Mucosa of gallbladder (tissue), 1 donor: ENCODE data around the gene KIF4A. TPM values are rescaled to one million over a fixed set of nuclear protein-coding genes. Genes with fewer than 3 reads are reported as not detected.
"Not testable (repeated sequence)": the region's sequence is repeated elsewhere in the genome, so short reads cannot be mapped to it uniquely, and the experiment has no call there.

Experiments
- DNase-seq: peaks from one replicate; pipeline ENCODE4 v3.0.0-alpha.2; 2020; ENCODE audit warnings: low spot score
- total RNA-seq: library from RNA; stranded (reverse); gene quantifications from one replicate; pipeline ENCODE4 v1.2.1, GENCODE V29; 2021
- donor health status: DM: no; HTN: no; CAD: no.

KIF4A gene, protein sequence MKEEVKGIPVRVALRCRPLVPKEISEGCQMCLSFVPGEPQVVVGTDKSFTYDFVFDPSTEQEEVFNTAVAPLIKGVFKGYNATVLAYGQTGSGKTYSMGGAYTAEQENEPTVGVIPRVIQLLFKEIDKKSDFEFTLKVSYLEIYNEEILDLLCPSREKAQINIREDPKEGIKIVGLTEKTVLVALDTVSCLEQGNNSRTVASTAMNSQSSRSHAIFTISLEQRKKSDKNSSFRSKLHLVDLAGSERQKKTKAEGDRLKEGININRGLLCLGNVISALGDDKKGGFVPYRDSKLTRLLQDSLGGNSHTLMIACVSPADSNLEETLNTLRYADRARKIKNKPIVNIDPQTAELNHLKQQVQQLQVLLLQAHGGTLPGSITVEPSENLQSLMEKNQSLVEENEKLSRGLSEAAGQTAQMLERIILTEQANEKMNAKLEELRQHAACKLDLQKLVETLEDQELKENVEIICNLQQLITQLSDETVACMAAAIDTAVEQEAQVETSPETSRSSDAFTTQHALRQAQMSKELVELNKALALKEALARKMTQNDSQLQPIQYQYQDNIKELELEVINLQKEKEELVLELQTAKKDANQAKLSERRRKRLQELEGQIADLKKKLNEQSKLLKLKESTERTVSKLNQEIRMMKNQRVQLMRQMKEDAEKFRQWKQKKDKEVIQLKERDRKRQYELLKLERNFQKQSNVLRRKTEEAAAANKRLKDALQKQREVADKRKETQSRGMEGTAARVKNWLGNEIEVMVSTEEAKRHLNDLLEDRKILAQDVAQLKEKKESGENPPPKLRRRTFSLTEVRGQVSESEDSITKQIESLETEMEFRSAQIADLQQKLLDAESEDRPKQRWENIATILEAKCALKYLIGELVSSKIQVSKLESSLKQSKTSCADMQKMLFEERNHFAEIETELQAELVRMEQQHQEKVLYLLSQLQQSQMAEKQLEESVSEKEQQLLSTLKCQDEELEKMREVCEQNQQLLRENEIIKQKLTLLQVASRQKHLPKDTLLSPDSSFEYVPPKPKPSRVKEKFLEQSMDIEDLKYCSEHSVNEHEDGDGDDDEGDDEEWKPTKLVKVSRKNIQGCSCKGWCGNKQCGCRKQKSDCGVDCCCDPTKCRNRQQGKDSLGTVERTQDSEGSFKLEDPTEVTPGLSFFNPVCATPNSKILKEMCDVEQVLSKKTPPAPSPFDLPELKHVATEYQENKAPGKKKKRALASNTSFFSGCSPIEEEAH
- 0.92 TPM for total RNA-seq

DNA sequence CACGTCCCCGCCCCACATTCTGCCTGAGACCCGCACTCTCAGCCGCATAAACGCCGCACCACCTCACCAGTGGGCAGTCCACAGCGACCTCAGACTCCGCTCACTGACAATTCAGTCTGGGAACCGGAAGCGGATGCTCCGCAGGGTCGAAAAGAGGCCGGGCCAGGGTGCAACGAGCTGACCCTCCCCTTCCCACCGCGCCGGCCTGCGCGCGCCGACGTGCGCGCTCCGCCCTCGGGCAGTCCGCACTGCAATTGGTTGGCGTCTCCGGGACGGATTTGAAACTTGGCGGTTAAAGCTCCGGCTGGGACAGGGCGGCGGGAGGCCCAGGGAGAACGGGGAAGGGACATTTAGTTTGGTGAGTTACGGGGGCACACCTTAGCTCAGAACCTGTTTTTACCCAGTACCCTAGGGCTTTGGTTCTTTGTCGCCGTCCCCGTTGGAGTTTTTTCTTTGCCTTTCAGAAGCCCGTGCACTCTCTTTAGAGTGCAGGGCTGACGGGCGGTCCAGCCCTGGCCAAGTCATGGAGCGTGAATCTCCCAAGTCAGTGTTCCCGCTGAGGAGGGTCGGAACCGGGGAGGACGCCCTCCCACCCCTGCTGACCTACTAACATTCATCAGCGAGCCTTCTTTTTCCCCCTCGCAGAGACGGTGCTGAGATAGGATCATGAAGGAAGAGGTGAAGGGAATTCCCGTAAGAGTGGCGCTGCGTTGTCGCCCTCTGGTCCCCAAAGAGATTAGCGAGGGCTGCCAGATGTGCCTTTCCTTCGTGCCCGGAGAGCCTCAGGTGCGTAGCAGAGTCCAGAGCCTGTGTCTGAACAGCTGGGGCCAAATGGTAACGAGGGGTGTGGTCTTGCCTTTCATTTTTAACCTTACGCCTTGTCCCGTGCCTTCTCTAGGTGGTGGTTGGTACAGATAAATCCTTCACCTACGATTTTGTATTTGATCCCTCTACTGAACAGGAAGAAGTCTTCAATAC, at the start of gene KIF4A, which contains the start of gene PDZD11:
TSS of gene KIF4A (plus strand) at position 312 of the 978 bp plus-strand sequence. CDS start at position 667, 355 bp downstream.
TSS of gene PDZD11 (minus strand) at position 135 of the 978 bp plus-strand sequence. CDS start 586 bp downstream, outside the sequence.
- peak; percentile 77 for DNase-seq

DNA sequence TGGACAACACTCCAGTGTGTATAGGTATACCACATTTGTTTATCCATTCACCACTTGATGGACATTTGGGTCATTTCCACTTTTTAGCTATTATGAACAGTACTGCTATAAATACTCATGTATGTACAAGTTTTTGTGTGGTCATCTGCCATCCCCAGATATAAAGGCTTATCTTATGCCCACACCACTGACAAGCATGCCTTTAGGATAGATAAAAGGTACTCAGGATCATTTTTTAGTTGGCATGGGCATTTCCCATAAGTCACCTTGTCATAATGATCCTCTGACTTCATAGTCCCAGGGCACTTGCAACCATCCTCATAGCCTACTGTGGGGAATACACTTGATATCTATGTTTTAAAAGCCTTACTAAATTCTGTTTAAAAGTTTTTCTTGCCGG, 49.2 kb upstream of the KIF4A start:
- DNase-seq = no peak

DNA sequence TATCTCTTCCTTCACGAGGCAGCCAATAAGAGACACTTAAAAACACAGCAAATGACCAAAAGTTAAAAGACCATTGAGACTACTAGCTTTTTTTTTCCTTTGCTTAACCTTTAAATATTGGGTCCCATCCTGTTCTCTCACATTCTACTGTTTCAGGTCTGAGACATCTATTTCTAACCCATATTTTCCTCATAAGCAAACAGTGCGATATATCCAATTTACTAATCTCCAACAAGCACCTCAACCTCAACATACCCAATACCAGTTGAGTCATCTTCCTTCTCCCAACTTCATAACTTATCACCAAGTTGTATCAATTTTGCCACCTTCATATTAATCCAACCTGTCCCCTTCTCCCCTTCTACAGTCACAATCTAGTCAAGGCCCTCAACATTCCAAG, 48.4 kb upstream of the KIF4A start:
- DNase-seq = no peak

DNA sequence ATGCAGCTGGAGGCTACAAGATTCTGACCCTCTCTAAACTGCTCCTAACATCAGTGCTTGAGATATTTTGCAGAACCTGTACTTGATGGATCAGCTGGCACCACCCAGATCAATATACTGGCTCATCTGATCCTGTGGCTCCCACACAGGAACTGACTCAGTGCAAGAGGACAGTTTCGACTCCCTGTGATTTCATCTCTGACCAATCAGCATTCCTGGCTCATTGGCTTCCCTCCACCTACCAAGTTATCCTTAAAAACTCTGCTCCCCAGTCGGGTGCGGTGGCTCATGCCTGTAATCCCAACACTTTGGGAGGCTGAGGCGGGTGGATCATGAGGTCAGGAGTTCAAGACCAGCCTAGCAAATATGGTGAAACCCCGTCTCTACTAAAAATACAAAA, 46.3 kb upstream of the KIF4A start:
- not testable (repeated sequence) for DNase-seq

DNA sequence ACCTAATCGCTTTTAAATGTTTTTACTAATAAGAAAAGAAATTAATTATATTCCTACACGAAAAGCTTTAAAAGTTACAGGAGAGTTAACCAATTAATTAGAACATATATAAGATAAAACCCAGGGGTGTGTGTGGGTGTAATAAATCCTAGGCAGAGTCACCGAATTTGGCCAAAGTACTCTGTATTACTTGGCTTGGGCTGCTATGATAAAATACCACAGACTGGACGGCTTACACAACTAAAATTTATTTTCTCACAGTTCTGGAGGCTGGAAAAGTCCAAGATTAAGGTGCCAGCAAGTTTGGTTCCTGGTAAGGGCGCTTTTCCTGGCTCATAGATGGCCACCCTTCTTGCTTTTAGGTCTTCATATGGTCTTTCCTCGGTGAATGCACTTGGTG, 45.0 kb upstream of the KIF4A start:
- no peak for DNase-seq

DNA sequence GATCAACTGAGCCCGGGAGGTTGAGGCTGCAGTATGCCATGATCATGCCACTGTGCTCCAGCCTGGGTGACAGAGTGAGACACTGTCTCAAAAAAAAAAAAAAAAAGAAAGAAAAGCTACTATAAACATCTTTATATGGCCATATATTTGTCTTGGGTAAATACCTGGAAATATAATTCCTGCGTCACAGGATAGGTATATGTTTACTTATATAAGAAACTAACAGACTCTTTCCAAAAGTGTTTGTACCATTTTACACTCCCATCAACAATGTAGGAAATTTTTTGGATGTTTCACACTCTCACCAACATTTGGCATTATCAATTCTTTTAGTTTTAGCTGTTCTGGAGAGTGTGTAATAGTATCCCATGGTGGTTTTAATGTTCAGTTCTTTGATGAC, 42.7 kb upstream of the KIF4A start:
- DNase-seq = no peak

DNA sequence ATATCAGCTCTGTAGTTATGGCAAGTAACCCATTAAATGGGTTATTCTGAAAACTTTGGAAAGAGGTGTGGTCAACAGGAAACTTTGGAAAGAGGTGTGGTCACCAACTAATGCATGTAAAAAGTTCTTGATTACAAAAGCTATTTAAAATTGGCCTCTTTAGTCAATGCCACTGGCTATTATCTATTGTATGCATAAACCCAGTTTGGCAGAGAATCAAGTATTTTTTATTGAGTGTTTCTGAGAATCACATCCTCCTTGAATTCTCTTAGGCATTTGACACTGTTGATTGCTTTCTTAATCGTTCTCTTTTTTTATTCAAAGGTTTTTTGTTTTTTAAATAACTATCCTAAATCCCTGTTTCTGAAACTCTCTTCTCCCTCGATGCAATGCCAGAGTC, 37.4 kb upstream of the KIF4A start:
- no peak for DNase-seq

DNA sequence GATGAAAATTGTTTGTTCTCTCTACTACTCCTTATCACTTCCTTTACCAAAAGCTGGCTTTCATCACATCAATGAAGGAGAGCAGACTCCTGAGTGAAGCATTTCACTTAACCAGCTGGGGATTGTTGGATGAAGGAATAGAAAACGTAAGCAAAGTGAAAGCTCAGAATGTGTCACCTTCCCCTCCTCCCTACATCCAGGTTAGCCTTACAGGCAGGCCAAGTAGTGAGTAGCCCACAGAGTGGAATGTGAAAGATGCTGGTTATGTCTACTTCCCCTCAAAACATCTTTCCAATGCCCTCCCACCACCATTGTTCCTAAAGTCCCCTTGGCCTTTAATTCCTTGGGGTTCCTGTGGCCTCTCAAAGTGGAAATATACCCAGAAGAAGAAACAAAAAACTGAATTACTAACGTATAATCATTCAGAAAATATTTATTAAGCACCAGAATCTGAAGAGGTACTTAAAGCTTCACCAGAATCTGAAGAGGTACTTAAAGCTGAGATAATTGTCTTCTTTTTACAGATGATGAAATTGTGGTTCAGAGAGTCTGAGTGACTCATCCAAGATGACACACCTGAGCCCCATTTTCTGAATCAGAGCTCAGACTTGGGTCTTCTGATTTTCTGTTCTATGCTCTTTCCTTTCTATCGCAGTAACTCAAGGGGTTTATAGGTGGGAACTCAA, 36.4 kb upstream of the KIF4A start:
- DNase-seq = no peak

DNA sequence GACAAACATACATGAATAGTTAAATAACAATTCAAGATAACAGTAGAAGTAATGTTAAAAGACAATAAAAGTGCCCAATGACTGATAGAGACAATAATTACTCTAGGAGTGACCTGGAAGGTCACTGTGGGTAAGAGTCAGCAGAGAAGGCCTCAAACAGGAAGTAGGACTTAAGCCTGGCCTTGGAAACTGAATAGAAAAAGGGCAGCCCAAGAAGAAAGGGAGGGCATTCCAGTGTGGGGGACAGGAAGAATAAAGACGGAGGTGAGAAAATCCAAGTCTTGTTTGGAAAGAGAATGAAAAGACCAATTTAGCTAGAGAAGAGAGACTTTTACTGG, 35.9 kb upstream of the KIF4A start:
- DNase-seq = no peak

DNA sequence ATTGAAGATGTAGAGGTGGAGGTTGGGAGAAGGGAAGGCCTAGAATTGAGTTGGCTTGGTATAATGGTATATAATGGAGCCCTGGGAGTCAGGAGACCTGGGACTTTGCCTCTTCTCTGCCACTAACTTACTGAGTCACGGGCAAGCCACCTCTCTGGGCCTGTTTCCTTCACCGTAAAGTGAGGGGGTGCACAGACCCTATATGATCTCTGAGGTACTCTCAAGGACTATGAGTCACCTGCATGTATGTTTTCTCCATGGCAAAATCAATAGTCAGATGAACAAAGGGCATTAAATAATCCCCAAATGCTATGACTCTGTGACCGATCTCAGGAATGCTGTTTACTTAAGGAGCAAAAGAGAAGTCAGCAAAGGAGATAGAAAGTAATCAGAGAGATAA, 35.0 kb upstream of the KIF4A start:
- no peak for DNase-seq

DNA sequence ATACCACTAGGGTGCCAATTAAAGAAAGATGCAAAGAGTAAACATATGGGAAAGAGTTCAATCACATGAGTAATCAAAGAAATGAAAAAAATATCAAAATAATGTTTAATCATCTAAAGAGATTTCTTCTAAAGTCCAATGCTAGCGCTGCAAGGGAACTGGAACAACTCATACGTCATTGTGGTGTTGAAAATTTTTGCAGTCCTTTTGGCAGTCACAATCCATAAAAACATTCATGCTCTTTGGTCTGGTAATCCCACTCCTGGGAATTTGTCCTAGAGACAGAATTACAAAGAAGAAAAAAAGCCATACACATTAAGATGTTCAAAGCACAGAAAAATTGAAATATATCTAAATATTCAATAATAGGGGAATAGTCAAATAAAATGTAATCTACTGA, 34.5 kb upstream of the KIF4A start:
- DNase-seq = no peak

DNA sequence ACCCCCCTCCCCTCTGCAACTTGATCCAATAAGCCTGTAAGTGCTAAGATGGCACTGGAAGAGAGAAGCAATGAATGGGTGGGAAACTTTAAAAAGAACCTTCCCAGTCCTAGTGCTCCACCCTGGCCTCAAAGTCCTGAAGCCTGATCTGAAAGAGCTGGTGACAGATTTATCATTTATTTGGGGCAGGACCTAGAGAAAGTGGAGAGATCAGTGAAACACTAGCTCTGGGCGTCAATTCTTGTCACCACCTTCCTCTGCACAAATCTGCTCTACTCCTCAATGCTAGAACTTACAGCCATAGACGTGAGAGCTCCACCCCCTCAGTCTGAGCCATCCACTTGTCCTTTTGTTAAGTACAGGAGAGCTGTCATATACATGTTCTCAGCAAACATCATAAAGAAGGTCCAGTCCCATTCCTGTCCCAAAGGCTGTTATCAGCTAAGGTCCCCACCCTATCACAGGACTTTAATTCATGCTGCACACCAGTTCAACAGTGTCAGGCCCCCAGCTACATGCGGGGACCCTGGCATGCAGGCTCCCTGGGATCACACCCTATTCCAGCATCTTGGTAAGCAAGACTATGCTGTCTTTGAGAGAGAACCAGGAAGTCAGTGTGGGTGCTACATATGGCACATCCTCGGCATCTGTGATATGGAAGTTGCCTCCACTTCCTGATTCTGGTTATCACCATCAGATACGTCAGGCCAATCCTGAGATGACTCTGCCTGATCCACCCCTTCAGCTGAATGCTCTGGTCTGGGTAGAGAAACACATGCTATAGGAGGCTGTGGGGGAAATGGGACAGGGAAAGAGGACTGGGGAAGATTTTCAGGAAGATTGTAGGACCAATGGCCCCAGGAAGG, 32.2 kb upstream of the KIF4A start:
- DNase-seq = no peak

DNA sequence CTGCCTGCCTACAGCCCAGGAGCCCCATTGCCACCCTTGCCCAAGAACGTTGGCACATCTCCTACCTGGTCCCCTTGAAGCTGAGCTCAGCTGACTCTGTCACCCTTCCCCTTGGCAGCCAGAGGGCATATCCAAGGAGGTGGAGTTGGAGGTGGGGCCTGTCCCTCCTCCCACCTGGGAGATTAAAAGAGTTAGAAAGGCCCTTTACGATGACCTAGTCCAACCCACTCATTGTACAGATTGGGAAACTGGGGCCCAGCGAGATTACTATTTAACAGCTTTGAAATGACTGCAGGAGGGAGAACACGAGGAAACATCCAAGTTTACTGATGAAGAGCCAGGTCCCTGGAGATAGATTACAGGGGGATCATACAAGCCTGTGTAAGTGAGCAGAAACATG, 29.8 kb upstream of the KIF4A start, which contains the start of gene P2RY4:
TSS of gene P2RY4 (minus strand) at position 101 of the 400 bp plus-strand sequence. CDS start 580 bp downstream, outside the sequence.
- no peak for DNase-seq

DNA sequence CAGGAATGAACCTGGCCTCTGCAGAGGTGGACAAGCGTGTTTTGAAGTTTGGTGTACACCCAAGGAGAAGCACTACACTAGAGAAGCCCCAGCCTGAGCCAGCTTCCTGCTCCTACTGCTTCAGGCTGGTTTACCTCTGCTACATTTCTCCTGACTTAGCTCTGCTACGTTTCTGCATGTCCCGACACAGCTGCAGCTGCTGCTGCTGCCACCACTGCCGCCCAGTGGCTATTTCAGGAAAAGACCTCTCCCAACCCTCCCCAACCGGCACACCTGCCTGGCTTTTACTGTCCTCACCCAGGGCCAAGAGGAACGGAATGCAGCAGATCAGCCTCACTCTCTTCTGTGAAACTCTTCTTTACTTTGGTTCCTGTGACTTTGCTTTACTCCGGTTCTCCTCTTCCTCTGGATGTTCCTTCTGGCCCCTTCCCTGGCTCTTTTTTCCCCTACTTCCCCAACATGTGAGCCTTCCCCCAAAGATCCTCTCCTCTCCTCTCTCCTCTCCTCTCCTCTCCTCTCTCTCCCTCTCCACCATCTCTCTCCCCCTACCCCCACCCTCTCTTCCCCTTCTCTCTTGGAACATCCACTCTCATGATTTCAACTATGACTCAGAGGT, 26.8 kb upstream of the KIF4A start:
- DNase-seq = peak; percentile 27

DNA sequence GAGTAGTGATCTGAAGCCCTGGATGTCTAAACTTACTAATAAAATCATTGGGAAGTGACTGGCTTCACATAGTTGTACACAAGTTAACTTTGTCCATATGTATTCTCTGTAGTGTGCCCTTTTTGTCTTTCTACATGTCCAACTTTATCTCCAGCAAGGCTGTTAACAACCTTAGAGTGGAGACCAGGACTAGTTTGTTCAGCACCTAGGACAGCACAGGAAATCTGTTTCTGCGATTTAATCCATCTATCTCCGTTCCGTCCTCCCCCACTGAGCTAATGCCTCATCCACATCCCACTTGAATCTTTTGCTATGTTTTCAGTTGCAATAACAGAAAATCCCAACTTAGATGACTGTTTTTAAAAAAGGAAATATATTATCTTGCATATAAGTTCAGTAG, 25.1 kb upstream of the KIF4A start:
- no peak for DNase-seq

DNA sequence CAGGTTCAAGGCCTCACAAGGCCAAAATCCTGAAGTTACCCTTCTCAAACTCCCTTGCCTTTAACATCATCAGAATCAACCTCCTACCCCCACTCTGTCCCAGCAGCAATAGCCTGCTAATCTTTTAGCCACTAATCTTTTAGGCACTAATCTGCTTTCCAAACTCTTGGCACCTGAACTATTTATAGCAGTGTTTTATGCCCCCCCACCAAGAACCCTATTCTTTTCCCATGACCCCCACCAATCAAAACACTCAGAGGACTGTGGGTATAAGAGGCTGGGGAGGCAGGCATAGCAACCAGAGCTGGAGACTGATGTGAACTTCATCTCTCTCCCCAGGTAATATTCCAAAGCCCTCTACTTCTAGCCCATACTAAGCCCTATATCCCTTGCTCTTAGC, 21.9 kb upstream of the KIF4A start, which contains the start of gene ARR3:
TSS of gene ARR3 (plus strand) at position 301 of the 400 bp plus-strand sequence. CDS start 1,052 bp downstream, outside the sequence.
- DNase-seq = no peak

DNA sequence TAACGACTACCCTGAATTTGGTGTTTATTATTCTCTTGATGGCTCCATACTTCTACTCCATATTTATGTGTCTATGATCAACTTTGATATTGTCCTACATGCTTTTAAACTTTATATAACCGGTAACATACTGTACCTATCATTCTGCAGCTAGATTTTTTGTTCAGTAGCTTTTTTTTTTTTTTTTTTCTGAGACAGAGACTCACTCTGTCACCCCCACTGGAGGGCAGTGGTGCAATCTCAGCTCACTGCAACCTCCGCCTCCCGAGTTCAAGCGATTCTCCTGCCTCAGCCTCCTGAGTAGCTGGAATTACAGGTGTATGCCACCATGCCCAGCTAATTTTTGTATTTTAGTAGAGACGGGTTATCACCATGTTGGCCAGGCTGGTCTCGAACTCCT, 15.9 kb upstream of the KIF4A start:
- DNase-seq = not testable (repeated sequence)

DNA sequence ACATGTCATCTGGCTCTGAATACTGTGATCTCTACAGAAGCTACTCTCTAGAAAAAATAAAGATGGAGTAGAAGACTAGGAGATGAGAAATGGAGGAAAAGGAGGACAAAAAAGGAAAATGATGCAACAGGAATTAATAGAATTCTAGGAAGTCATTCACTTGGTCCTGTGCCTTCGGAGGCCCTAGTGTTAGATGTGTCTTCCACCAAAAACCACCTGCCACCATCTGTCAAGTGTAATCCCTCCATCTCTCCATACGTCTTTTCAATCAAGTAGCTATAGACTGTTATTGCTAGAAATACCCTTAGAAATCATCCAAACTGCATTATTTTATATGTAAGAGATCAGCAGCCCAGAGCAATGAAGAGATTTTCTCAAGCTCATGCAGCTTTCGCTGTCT, 10.8 kb upstream of the KIF4A start:
- no peak for DNase-seq

DNA sequence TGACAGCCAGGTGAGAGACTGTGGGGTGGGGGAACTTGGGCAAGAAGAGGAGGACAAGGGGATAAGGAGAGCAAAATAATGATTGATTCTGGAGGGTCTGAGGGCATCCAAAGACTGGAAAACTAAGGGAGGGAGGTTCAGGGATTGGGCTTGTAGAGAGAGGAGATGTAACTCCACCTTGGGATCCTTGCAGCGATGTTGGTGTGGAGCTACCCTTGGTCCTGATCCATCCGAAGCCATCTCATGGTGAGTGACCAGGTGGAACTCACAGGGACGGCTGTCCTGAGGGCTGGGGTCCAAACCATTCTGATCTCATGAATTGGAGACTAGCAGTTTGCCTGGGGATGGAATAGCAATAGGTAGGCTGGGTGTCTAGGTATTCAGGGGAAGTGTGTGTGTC, 9.3 kb upstream of the KIF4A start:
- no peak for DNase-seq
